Activated CD8-positive, alpha-beta memory T cell treated with anti-CD3 and anti-CD28 coated beads, Interleukin-2, amount 10 ng/mL, durations not matched to agents 7 days and 5 days (primary cell): Measurements from ENCODE around the gene HSD17B11. TPM values are rescaled to one million over a fixed set of nuclear protein-coding genes. Genes with fewer than 3 reads are reported as not detected.
"Not testable (repeated sequence)": the region's sequence is repeated elsewhere in the genome, so short reads cannot be mapped to it uniquely, and the experiment has no call there.

Source experiments
- ATAC-seq: fragments of 150-1000 bp; cut with Tn5 transposase; one replicate; pipeline ENCODE4 v1.10.0; 2021; ENCODE audit warnings: moderate library complexity
- CTCF ChIA-PET: fragments of 350-600 bp; sonication (Branson Sonifier 250); formaldehyde crosslinking; loops from one replicate; lab custom pipeline; 2021; ENCODE audit warnings: antibody characterized with exemption; lab: Charles Lee
- DNase-seq: peaks from one replicate; pipeline ENCODE4 v3.0.0-alpha.2; 2020
- H3K27ac Mint-ChIP-seq: one replicate; pipeline ENCODE4 v1.8.0; 2021; ENCODE audit warnings: mild to moderate bottlenecking, mixed read lengths
- H3K27me3 Mint-ChIP-seq: one replicate; pipeline ENCODE4 v1.8.0; 2021; ENCODE audit warnings: mixed read lengths
- H3K36me3 Mint-ChIP-seq: one replicate; pipeline ENCODE4 v1.8.0; 2021; ENCODE audit warnings: mild to moderate bottlenecking, mixed read lengths
- H3K4me1 Mint-ChIP-seq: one replicate; pipeline ENCODE4 v1.8.0; 2021; ENCODE audit warnings: mixed read lengths
- H3K4me3 Mint-ChIP-seq: one replicate; pipeline ENCODE4 v1.8.0; 2021; ENCODE audit warnings: mild to moderate bottlenecking, moderate library complexity, mixed read lengths
- H3K9me3 Mint-ChIP-seq: one replicate; pipeline ENCODE4 v1.8.0; 2022; ENCODE audit warnings: low read depth, mixed read lengths
- total RNA-seq, 2 experiments: library from RNA; stranded (reverse); gene quantifications; one replicate each; pipeline ENCODE4 v1.2.3, GENCODE V29; 2021

The HSD17B11 gene
- total RNA-seq, 2 experiments from 2014 or later = 30.0 to 31.9 TPM

GRCh38 chr4:87339440-87339839, 51.5 kb downstream of the HSD17B11 start:
- no peaks in the 10 kb centered on the region for H3K4me1 Mint-ChIP-seq
- no peaks in the 10 kb centered on the region for H3K27me3 Mint-ChIP-seq
- peaks cover 52% of the 10 kb centered on the region for H3K36me3 Mint-ChIP-seq
- H3K27ac Mint-ChIP-seq = no peak overlapping the region
- CTCF ChIA-PET = no interaction called here
- peaks cover 5% of the 10 kb centered on the region for H3K9me3 Mint-ChIP-seq
- ATAC-seq (no peak), DNase-seq (no peak)
- H3K4me3 Mint-ChIP-seq = no peak overlapping the region

DNA sequence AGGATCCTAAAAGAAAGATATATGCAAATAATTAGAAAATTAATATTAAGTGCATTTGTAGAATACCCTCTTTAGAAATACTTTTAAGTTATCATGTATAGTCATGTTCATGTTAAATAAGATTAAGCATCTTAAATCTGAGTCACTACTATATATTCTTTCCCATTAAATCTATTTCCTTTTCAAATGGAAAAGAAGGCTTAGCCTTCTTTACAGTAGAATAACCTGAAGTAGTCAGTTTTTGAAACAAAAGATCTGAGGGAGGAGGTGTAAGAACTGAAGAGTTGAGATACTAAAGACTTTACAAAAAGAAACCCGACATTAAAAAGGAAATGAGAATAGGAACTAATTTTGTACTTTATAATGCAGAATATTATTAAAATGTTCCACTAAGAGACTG, 53.6 kb downstream of the HSD17B11 start:
- Mint-ChIP-seq H3K27ac (no peak overlapping the region), H3K4me1 (no peaks in the 10 kb centered on the region), H3K36me3 (peaks cover 57% of the 10 kb centered on the region), H3K4me3 (no peak overlapping the region), H3K27me3 (no peaks in the 10 kb centered on the region), H3K9me3 (peaks cover 12% of the 10 kb centered on the region)
- no peak for ATAC-seq
- CTCF ChIA-PET = no interaction called here
- DNase-seq = no peak

DNA sequence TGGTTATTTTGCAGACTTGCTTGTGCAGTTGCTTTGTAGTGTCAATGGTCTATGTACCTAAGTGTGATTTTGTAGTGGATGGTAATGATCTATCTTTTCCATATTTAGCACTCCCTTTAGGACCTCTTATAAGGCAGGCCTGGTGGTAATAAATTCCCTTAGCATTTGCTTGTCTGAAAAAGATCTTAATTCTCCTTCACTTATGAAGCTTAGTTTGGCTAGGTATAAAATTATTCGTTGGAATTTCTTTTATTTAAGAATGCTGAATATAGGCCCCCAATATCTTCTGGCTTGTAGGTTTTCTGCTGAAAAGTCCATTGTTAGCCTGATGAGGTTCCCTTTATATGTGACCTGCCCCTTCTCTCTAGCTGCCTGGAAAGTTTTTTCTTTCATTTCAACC, 57.7 kb downstream of the HSD17B11 start:
- peaks cover 41% of the 10 kb centered on the region for H3K36me3 Mint-ChIP-seq

GRCh38 chr4:87330761-87331160, 60.2 kb downstream of the HSD17B11 start:
- no peak for ATAC-seq
- H3K27me3 Mint-ChIP-seq = no peaks in the 10 kb centered on the region
- CTCF ChIA-PET = no interaction called here
- peaks cover 28% of the 10 kb centered on the region for H3K36me3 Mint-ChIP-seq
- H3K27ac Mint-ChIP-seq = no peak overlapping the region
- no peak for DNase-seq
- no peaks in the 10 kb centered on the region for H3K4me1 Mint-ChIP-seq
- H3K9me3 Mint-ChIP-seq = peaks cover 22% of the 10 kb centered on the region
- no peak overlapping the region for H3K4me3 Mint-ChIP-seq

More for the DNA sequence above, 57.7 kb downstream of the HSD17B11 start:
- Mint-ChIP-seq H3K27me3 (no peaks in the 10 kb centered on the region), H3K27ac (no peak overlapping the region), H3K4me3 (no peak overlapping the region), H3K9me3 (peaks cover 22% of the 10 kb centered on the region), H3K4me1 (no peaks in the 10 kb centered on the region)
- ATAC-seq (no peak), DNase-seq (no peak)
- CTCF ChIA-PET = no interaction called here

GRCh38 chr4:87327136-87327535, 63.9 kb downstream of the HSD17B11 start:
- peaks cover 2% of the 10 kb centered on the region for H3K36me3 Mint-ChIP-seq
- no peak for DNase-seq
- H3K4me3 Mint-ChIP-seq = no peak overlapping the region
- no peaks in the 10 kb centered on the region for H3K27me3 Mint-ChIP-seq
- no peak overlapping the region for H3K27ac Mint-ChIP-seq
- no peaks in the 10 kb centered on the region for H3K4me1 Mint-ChIP-seq
- peaks cover 9% of the 10 kb centered on the region for H3K9me3 Mint-ChIP-seq
- no peak for ATAC-seq
- CTCF ChIA-PET = no interaction called here

DNA sequence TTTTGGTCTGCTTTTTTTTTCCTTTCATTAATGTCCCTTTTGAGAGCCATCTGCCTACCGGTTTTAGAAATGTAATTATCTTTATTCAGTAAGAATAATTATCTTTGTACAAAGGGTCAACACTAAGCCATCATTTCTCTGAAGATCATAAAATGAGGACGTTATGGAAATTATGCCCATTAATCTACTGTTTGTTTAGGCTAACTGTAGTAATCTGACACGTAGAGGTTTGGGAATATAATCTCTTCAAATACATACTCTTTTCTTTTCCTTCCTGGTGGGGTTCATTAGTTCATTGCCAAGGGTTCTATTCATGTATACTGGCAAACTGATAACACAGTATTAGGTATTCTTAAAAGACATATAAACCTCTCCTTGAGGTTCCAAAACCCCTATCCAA, 64.5 kb downstream of the HSD17B11 start:
- CTCF ChIA-PET = no interaction called here
- DNase-seq = no peak
- ATAC-seq = no peak
- H3K27me3 Mint-ChIP-seq = no peaks in the 10 kb centered on the region
- H3K4me1 Mint-ChIP-seq = no peaks in the 10 kb centered on the region
- no peak overlapping the region for H3K27ac Mint-ChIP-seq
- no peak overlapping the region for H3K4me3 Mint-ChIP-seq
- peaks cover 5% of the 10 kb centered on the region for H3K9me3 Mint-ChIP-seq
- peaks cover 1% of the 10 kb centered on the region for H3K36me3 Mint-ChIP-seq

DNA sequence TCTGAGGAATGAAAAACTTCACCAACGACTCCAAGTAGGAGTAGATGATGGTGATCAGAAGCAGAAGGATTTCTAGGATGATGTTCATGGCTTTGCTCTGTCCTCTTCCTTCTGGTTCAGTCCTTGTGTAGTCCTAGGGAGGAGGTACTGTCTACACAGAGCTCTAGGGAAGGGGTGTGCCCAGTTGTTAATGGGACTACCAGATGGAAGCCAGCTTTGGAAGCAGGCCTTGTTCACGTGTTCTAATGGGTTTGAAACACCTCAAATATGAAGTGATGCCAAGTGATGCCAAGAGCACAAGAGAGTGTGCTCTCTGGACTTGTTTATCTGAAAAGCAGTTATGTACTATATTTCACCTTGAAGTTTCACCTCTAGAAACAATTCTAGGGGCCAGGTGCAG, 68.2 kb downstream of the HSD17B11 start, which contains the start of gene HSD17B13:
Gene HSD17B13 (minus strand): TSS at position 129 of the 400 bp plus-strand sequence. CDS start 41 bp downstream, at position 88.
- no peak for ATAC-seq
- DNase-seq = no peak
- H3K4me3 Mint-ChIP-seq = no peak within 1 kb of the TSS
- no peak within 1 kb of the TSS for H3K27ac Mint-ChIP-seq
- no peaks in the 10 kb centered on the region for H3K9me3 Mint-ChIP-seq
- H3K4me1 Mint-ChIP-seq = no peaks in the 10 kb centered on the region
- H3K36me3 Mint-ChIP-seq = no peaks in the 10 kb centered on the region
- no peaks in the 10 kb centered on the region for H3K27me3 Mint-ChIP-seq
- CTCF ChIA-PET = interaction anchor here (0.9 kb wide), 1 partner anchor 146 kb away, joined by 3 read pairs; no protein-coding TSS in a partner anchor

GRCh38 chr4:87321888-87322287, 69.1 kb downstream of the HSD17B11 start:
- H3K9me3 Mint-ChIP-seq = no peaks in the 10 kb centered on the region
- CTCF ChIA-PET = no interaction called here
- no peak for DNase-seq
- no peak overlapping the region for H3K27ac Mint-ChIP-seq
- H3K36me3 Mint-ChIP-seq = no peaks in the 10 kb centered on the region
- no peaks in the 10 kb centered on the region for H3K4me1 Mint-ChIP-seq
- H3K4me3 Mint-ChIP-seq = no peak overlapping the region
- no peak for ATAC-seq
- H3K27me3 Mint-ChIP-seq = no peaks in the 10 kb centered on the region

- DNase-seq (no peak), ATAC-seq (no peak)
- CTCF ChIA-PET = no interaction called here
- Mint-ChIP-seq H3K27me3 (no peaks in the 10 kb centered on the region), H3K4me3 (no peak overlapping the region), H3K27ac (no peak overlapping the region), H3K36me3 (no peaks in the 10 kb centered on the region), H3K9me3 (no peaks in the 10 kb centered on the region), H3K4me1 (peaks cover 3% of the 10 kb centered on the region)
Measured at GRCh38 chr4:87317527-87317926, 73.5 kb downstream of the HSD17B11 start.

- Mint-ChIP-seq H3K4me3 (no peak overlapping the region), H3K9me3 (no peaks in the 10 kb centered on the region), H3K36me3 (no peaks in the 10 kb centered on the region), H3K4me1 (peaks cover 3% of the 10 kb centered on the region), H3K27ac (no peak overlapping the region), H3K27me3 (no peaks in the 10 kb centered on the region)
- ATAC-seq (no peak), DNase-seq (no peak)
- CTCF ChIA-PET = no interaction called here
Measured at GRCh38 chr4:87316961-87317360, 74.0 kb downstream of the HSD17B11 start.

DNA sequence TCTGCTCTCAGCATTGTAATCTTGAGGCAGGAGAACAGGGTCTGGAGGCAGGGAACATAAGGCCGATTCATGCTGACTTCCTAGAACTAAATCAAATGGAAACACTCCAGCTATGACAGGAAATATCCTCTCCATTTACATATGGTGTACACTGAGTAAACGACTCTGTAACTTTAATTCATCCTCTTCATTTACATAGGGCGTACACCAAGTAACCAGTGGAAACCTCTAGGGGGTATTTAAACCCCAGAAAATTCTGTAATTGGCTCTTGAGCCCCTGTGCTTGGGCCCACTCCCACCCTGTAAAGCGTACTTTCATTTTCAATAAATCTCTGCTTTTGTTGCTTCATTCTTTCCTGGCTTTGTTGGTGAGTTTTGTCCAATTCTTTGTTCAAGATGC, 76.0 kb downstream of the HSD17B11 start:
- H3K27ac Mint-ChIP-seq, H3K36me3 Mint-ChIP-seq, H3K4me1 Mint-ChIP-seq, H3K9me3 Mint-ChIP-seq, H3K27me3 Mint-ChIP-seq, ATAC-seq, CTCF ChIA-PET, H3K4me3 Mint-ChIP-seq, DNase-seq: not testable (repeated sequence)

DNA sequence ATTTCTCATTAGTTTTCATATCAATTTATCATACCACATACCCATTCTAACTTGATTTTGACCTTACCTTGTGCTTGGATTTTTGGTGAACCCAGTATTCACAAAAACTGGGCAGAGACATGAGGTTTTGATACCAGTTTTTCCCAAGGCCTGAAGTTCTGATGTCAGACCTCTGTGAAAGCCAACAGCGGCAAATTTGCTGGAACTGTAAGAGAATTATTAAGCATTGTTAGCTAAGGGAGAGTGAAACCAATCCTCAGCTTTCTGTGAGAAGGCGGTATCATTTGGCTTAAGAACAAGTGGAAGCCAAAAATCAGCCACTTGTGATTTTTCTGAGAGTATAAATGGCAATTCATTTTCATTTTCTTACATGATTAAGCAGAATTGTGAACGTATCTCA, 77.2 kb downstream of the HSD17B11 start:
- Mint-ChIP-seq H3K9me3 (no peaks in the 10 kb centered on the region), H3K4me3 (no peak overlapping the region), H3K36me3 (no peaks in the 10 kb centered on the region), H3K27me3 (no peaks in the 10 kb centered on the region), H3K4me1 (peaks cover 3% of the 10 kb centered on the region), H3K27ac (no peak overlapping the region)
- no peak for DNase-seq
- CTCF ChIA-PET = no interaction called here
- no peak for ATAC-seq

- Mint-ChIP-seq H3K4me1 (peaks cover 6% of the 10 kb centered on the region), H3K9me3 (no peaks in the 10 kb centered on the region), H3K27ac (no peak overlapping the region), H3K27me3 (no peaks in the 10 kb centered on the region), H3K36me3 (no peaks in the 10 kb centered on the region), H3K4me3 (no peak overlapping the region)
- DNase-seq (no peak), ATAC-seq (no peak)
- CTCF ChIA-PET = no interaction called here
Measured at GRCh38 chr4:87311684-87312083, 79.3 kb downstream of the HSD17B11 start.

DNA sequence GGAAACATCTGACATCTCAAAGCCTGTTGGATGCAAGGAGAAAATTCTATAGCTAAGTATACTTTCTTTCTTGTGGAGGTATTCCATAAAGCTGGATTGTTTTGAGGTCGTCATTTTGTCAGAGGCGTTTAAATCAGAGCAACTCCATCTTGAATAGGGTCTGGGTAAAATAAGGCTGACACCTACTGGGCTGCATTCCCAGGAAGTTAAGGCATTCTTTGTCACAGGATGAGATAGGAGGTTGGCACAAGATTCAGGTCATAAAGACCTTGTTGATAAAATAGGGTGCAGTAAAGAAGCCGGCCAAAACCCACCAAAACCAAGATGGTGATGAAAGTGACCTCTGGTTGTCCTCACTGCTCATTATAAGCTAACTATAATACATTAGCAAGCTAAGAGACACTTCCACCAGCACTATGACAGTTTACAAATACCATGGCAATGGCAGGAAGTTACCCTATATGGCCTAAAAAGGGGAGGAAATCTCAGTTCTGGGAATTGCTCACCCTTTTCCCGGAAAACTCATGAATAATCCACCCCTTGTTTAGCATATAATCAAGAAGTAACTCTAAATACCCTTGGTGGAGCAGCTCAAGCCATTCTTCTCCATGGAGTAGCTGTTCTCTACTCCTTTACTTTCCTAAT, 80.2 kb downstream of the HSD17B11 start:
- H3K27ac Mint-ChIP-seq = no peak overlapping the region
- no peaks in the 10 kb centered on the region for H3K9me3 Mint-ChIP-seq
- H3K4me3 Mint-ChIP-seq = no peak overlapping the region
- ATAC-seq = no peak
- H3K27me3 Mint-ChIP-seq = no peaks in the 10 kb centered on the region
- no peak for DNase-seq
- no peaks in the 10 kb centered on the region for H3K36me3 Mint-ChIP-seq
- CTCF ChIA-PET = no interaction called here
- peaks cover 12% of the 10 kb centered on the region for H3K4me1 Mint-ChIP-seq
